SK-N-SH treated with all-trans-retinoic acid at 6 μM for 48 hours (cell line): ENCODE measurements around the gene ADAMTS4.

Experiments
- BACH2 ChIP-seq: fragments of 250-450 bp; sonication (Bioruptor Pico); IDR thresholded peaks from 2 replicates; pipeline ENCODE4 v1.9.0; 2021; ENCODE audit warnings: mild to moderate bottlenecking, borderline replicate concordance
- CREB5 ChIP-seq: fragments of 250-450 bp; sonication (Bioruptor Pico); IDR thresholded peaks from 2 replicates; pipeline ENCODE4 v1.5.1; 2020; ENCODE audit warnings: low read depth, mild to moderate bottlenecking, moderate library complexity
- GLIS3 ChIP-seq: fragments of 250-450 bp; sonication (Bioruptor Pico); IDR thresholded peaks from 2 replicates; pipeline ENCODE4 v1.5.0; 2020; ENCODE audit warnings: mild to moderate bottlenecking, moderate library complexity
- PATZ1 ChIP-seq: fragments of 250-450 bp; sonication (Bioruptor Pico); IDR thresholded peaks from 2 replicates; pipeline ENCODE4 v1.8.0; 2020; ENCODE audit warnings: mild to moderate bottlenecking, moderate library complexity, borderline replicate concordance
- ZFP3 ChIP-seq: fragments of 250-450 bp; sonication (Bioruptor Pico); IDR thresholded peaks from 2 replicates; pipeline ENCODE4 v1.5.0; 2020; ENCODE audit warnings: mild to moderate bottlenecking, moderate library complexity

GRCh38 chr1:161182214-161182613 is 16.6 kb downstream of the ADAMTS4 start:
- TF ChIP-seq CREB5 (CRISPR knock-in tag) (no peak), PATZ1 (no peak), ZFP3 (CRISPR knock-in tag) (no peak), GLIS3 (CRISPR knock-in tag) (no peak), BACH2 (CRISPR knock-in tag) (no peak)
